Measurements from ENCODE around the gene CALR3. TPM values are rescaled to one million over a fixed set of nuclear protein-coding genes. Genes with fewer than 3 reads are reported as not detected.
"Not testable (repeated sequence)": the region's sequence is repeated elsewhere in the genome, so short reads cannot be mapped to it uniquely, and the experiment has no call there.

The CALR3 gene
- polyA plus RNA-seq (2013): not detected

GRCh38 chr19:16495982-16496612 lies at the start of gene CALR3, which contains the start of gene C19orf44:
Gene CALR3 (minus strand): TSS chr19:16496167. CDS start chr19:16496129, 38 bp downstream.
Gene C19orf44 (plus strand): TSS chr19:16496394. CDS start chr19:16500793, 4,399 bp downstream.
- Histone ChIP-seq H3K27ac (ENCODE audit: insufficient read depth in 1 of 2, low read depth in 1 of 2, low read length in 2 of 2, poor library complexity in 1 of 2, severe bottlenecking in 2 of 2) (peak within 1 kb of the TSS; percentile 46 to 80), H3K9me3 (ENCODE audit: control extremely low read depth in 1 of 5, control insufficient read depth in 4 of 5, insufficient read depth in 2 of 5, low read depth in 1 of 5, low read length in 4 of 5) (no peaks in the 10 kb centered on the region), H3K36me3 (ENCODE audit: control insufficient read depth in 4 of 4, insufficient read depth in 4 of 4, low read length in 3 of 4) (peaks cover 0 to 6% (median 3%) of the 10 kb centered on the region in 4 experiments), H3K4me3 (ENCODE audit: control insufficient read depth in 1 of 7, extremely low read depth in 1 of 7, insufficient read depth in 4 of 7, low read depth in 2 of 7, low read length in 6 of 7) (peak within 1 kb of the TSS; percentile 38 to 94 (median 81)), H3K4me1 (ENCODE audit: control extremely low read depth in 1 of 4, control insufficient read depth in 4 of 4, insufficient read depth in 4 of 4, low read length in 3 of 4) (peaks cover 0 to 13% (median 10%) of the 10 kb centered on the region in 4 experiments), H3K27me3 (replicated peaks in 2 of 5; ENCODE audit: control insufficient read depth in 4 of 5, insufficient read depth in 5 of 5, low read length in 4 of 5) (no peaks in the 10 kb centered on the region)
- CTCF ChIA-PET: interaction anchor here (1.1 to 1.5 kb wide), 4 partner anchors 15 to 79 kb away, joined by 3 to 4 read pairs (median 3); no protein-coding TSS in a partner anchor
- 0% methylated on average over 51 of the region's 52 CpGs for WGBS (ENCODE audit: insufficient coverage)
- peak; percentile 97 to 99 (median 98) for DNase-seq
- POLR2A ChIA-PET: no interaction called here

- 92% methylated on average over 7 of the region's 11 CpGs for WGBS (ENCODE audit: insufficient coverage)
- no peaks in the 10 kb centered on the region for H3K9me3 ChIP-seq (ENCODE audit: control extremely low read depth in 1 of 5, control insufficient read depth in 4 of 5, insufficient read depth in 2 of 5, low read depth in 1 of 5, low read length in 4 of 5)
- no peak for DNase-seq
- no peaks in the 10 kb centered on the region for H3K27me3 ChIP-seq (replicated peaks in 2 of 5; ENCODE audit: control insufficient read depth in 4 of 5, insufficient read depth in 5 of 5, low read length in 4 of 5)
- POLR2A ChIA-PET: interaction anchor here (0.5 kb wide), 1 partner anchor 19 kb away, joined by 3 read pairs; no protein-coding TSS in a partner anchor
- peaks cover 2 to 8% (median 6%) of the 10 kb centered on the region in 4 experiments for H3K36me3 ChIP-seq (ENCODE audit: control insufficient read depth in 4 of 4, insufficient read depth in 4 of 4, low read length in 3 of 4)
- no peak overlapping the region for H3K27ac ChIP-seq (ENCODE audit: insufficient read depth in 1 of 2, low read depth in 1 of 2, low read length in 2 of 2, poor library complexity in 1 of 2, severe bottlenecking in 2 of 2)
- peaks cover 9 to 42% (median 23%) of the 10 kb centered on the region in 4 experiments for H3K4me1 ChIP-seq (ENCODE audit: control extremely low read depth in 1 of 4, control insufficient read depth in 4 of 4, insufficient read depth in 4 of 4, low read length in 3 of 4)
- CTCF ChIA-PET: interaction anchor here (1.5 kb wide), 1 partner anchor 10 kb away, joined by 3 read pairs; no protein-coding TSS in a partner anchor
- no peak overlapping the region for H3K4me3 ChIP-seq (ENCODE audit: control insufficient read depth in 1 of 7, extremely low read depth in 1 of 7, insufficient read depth in 4 of 7, low read depth in 2 of 7, low read length in 6 of 7)
Observed at GRCh38 chr19:16544473-16545231, 48.7 kb upstream of the CALR3 start.

- peaks cover 2 to 15% (median 9%) of the 10 kb centered on the region in 4 experiments for H3K36me3 ChIP-seq (ENCODE audit: control insufficient read depth in 4 of 4, insufficient read depth in 4 of 4, low read length in 3 of 4)
- not testable (repeated sequence) for H3K9me3 ChIP-seq (ENCODE audit: control extremely low read depth in 1 of 5, control insufficient read depth in 4 of 5, insufficient read depth in 2 of 5, low read depth in 1 of 5, low read length in 4 of 5); DNase-seq; H3K27me3 ChIP-seq (replicated peaks in 2 of 5; ENCODE audit: control insufficient read depth in 4 of 5, insufficient read depth in 5 of 5, low read length in 4 of 5)
- 93% methylated on average over 5 of the region's 6 CpGs for WGBS (ENCODE audit: insufficient coverage)
- H3K27ac ChIP-seq (ENCODE audit: insufficient read depth in 1 of 2, low read depth in 1 of 2, low read length in 2 of 2, poor library complexity in 1 of 2, severe bottlenecking in 2 of 2): peak overlapping the region in 1 of 2 experiments; percentile 86
- ChIA-PET CTCF (interaction anchor here (1.4 to 1.9 kb wide), 2 partner anchors 11 to 44 kb away, joined by 4 to 5 read pairs; no protein-coding TSS in a partner anchor), POLR2A (interaction anchor here (0.7 kb wide), 1 partner anchor 28 kb away, joined by 5 read pairs; no protein-coding TSS in a partner anchor)
- peak overlapping the region in 3 of 7 experiments; percentile 92 to 97 (median 97) for H3K4me3 ChIP-seq (ENCODE audit: control insufficient read depth in 1 of 7, extremely low read depth in 1 of 7, insufficient read depth in 4 of 7, low read depth in 2 of 7, low read length in 6 of 7)
- peaks cover 9 to 33% (median 23%) of the 10 kb centered on the region in 4 experiments for H3K4me1 ChIP-seq (ENCODE audit: control extremely low read depth in 1 of 4, control insufficient read depth in 4 of 4, insufficient read depth in 4 of 4, low read length in 3 of 4)
Observed at GRCh38 chr19:16543734-16544133, 47.8 kb upstream of the CALR3 start.

GRCh38 chr19:16542910-16543472 lies 47.0 kb upstream of the CALR3 start:
- Histone ChIP-seq H3K4me1 (ENCODE audit: control extremely low read depth in 1 of 4, control insufficient read depth in 4 of 4, insufficient read depth in 4 of 4, low read length in 3 of 4) (peaks cover 9 to 32% (median 23%) of the 10 kb centered on the region in 4 experiments), H3K9me3 (ENCODE audit: control extremely low read depth in 1 of 5, control insufficient read depth in 4 of 5, insufficient read depth in 2 of 5, low read depth in 1 of 5, low read length in 4 of 5) (no peaks in the 10 kb centered on the region), H3K27ac (ENCODE audit: insufficient read depth in 1 of 2, low read depth in 1 of 2, low read length in 2 of 2, poor library complexity in 1 of 2, severe bottlenecking in 2 of 2) (peak overlapping the region; percentile 72 to 86), H3K27me3 (replicated peaks in 2 of 5; ENCODE audit: control insufficient read depth in 4 of 5, insufficient read depth in 5 of 5, low read length in 4 of 5) (no peaks in the 10 kb centered on the region), H3K36me3 (ENCODE audit: control insufficient read depth in 4 of 4, insufficient read depth in 4 of 4, low read length in 3 of 4) (peaks cover 0 to 21% (median 10%) of the 10 kb centered on the region in 4 experiments), H3K4me3 (ENCODE audit: control insufficient read depth in 1 of 7, extremely low read depth in 1 of 7, insufficient read depth in 4 of 7, low read depth in 2 of 7, low read length in 6 of 7) (peak overlapping the region; percentile 76 to 97 (median 92))
- ChIA-PET POLR2A (interaction anchor here (0.7 to 1.9 kb wide), 4 partner anchors 23 to 86 kb away, joined by 4 to 7 read pairs (median 5); no protein-coding TSS in a partner anchor), CTCF (interaction anchor here (0.6 to 1.9 kb wide), 4 partner anchors 8 to 44 kb away, joined by 3 to 5 read pairs (median 4); no protein-coding TSS in a partner anchor)
- WGBS (ENCODE audit: insufficient coverage): 0% methylated on average over 6 of the region's 15 CpGs
- no peak for DNase-seq

GRCh38 chr19:16542045-16542909 lies 46.3 kb upstream of the CALR3 start, which contains the start of gene CHERP:
Gene CHERP (minus strand): TSS chr19:16542437. CDS start chr19:16542378, 59 bp downstream.
- Histone ChIP-seq H3K27me3 (replicated peaks in 2 of 5; ENCODE audit: control insufficient read depth in 4 of 5, insufficient read depth in 5 of 5, low read length in 4 of 5) (no peaks in the 10 kb centered on the region), H3K36me3 (ENCODE audit: control insufficient read depth in 4 of 4, insufficient read depth in 4 of 4, low read length in 3 of 4) (peaks cover 2 to 28% (median 14%) of the 10 kb centered on the region in 4 experiments), H3K4me1 (ENCODE audit: control extremely low read depth in 1 of 4, control insufficient read depth in 4 of 4, insufficient read depth in 4 of 4, low read length in 3 of 4) (peaks cover 9 to 32% (median 23%) of the 10 kb centered on the region in 4 experiments), H3K4me3 (ENCODE audit: control insufficient read depth in 1 of 7, extremely low read depth in 1 of 7, insufficient read depth in 4 of 7, low read depth in 2 of 7, low read length in 6 of 7) (peak within 1 kb of the TSS; percentile 76 to 97 (median 92)), H3K9me3 (ENCODE audit: control extremely low read depth in 1 of 5, control insufficient read depth in 4 of 5, insufficient read depth in 2 of 5, low read depth in 1 of 5, low read length in 4 of 5) (no peaks in the 10 kb centered on the region), H3K27ac (ENCODE audit: insufficient read depth in 1 of 2, low read depth in 1 of 2, low read length in 2 of 2, poor library complexity in 1 of 2, severe bottlenecking in 2 of 2) (peak within 1 kb of the TSS; percentile 72 to 86)
- ChIA-PET CTCF (interaction anchor here (0.6 to 1.9 kb wide), 5 partner anchors 8 to 151 kb away, joined by 3 to 5 read pairs (median 4); no protein-coding TSS in a partner anchor), POLR2A (interaction anchor here (0.7 to 1.9 kb wide), 3 partner anchors 24 to 87 kb away, joined by 4 to 7 read pairs (median 5); no protein-coding TSS in a partner anchor)
- DNase-seq: peak; percentile 94 to 97 (median 97)
- WGBS (ENCODE audit: insufficient coverage): under 1% methylated on average over 89 of the region's 108 CpGs
